IPS-11a (cell line): ENCODE measurements around the gene SLC25A19.
A peak's percentile ranks its signal among the peaks of the same experiment; 100 is the strongest.

Experiments used
- H3K4me3 ChIP-seq: one replicate; pipeline ENCODE4 v1.5.1; 2013; ENCODE audit warnings: low read depth, low read length, control low read depth

The SLC25A19 gene

DNA sequence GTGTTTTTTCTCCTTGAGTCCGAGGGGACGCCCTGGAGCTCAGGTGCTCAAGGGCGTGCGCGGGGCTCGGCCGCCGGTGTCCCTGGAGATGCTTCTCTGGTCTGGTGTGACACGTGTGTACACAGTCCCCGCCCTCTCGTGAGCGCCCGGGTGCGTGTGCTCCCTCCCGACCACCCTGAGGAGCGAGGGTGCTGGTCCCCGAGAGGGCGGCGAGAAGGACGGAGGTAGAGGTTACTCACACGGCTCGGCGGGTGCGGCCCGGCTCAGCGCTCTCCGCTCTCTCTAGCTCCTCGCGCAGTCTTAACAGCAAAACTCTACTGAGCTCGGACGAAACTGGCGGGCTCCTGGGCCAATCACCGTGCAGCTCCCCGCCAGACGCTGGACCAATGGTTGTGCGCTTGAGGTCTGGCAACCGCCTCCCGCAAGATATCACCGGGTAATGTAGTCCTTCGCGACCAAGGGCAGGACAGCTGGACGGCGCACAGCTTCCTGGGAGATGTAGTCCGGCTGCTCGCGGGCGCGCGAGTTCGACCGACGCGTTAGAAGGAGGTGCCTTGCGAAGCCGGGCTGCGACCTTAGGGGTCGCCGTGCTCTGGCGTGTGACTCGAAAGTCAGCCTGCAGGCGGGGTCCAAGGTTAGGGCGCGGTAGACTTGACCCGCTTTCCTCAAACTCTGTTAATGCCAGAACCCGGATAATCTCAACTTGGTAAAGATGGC is at the start of gene SLC25A19:
SLC25A19 (minus strand) TSS at position 319 of the 717 bp plus-strand sequence. CDS start 2,669 bp downstream, outside the sequence.
- H3K4me3 ChIP-seq: peak within 1 kb of the TSS; percentile 82

DNA sequence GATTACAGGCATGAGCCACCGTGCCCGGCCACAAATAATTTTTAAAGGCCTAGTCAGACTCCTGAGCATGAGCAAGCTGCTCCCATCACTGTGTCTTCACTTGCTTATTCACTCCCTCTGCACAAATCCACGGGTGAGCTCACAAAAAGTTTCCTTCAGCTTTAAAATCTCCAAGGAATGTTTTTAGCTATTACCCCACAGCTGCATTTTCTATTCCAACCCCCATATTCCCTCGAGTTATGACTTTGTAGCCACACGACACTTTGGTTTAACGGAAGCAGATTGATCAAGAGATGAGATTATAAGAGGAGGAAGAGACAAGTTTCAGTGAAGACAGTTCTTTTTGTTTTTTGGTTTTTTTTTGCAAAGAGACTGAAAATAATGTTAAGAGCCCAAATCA is 49.1 kb upstream of the SLC25A19 start:
- H3K4me3 ChIP-seq: no peak overlapping the region

DNA sequence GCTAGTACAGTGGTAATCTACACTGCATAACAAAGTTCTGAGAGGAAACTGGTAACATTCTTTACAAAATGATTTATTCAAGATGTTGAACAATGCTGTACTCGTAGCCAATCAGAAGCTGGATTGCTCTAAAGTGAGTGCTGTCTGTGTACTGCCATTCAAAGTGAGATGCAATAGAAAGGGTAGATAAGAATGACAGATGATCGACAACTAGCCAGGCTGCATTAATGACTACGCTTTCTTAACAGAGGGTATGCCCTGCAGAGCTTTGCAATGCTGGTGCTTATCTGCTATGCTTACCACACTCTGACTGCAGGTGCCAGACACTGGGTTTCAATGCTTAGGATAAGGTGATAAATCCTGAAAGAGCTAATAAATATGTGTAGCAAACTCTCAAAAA is 46.1 kb upstream of the SLC25A19 start:
- no peak overlapping the region for H3K4me3 ChIP-seq

DNA sequence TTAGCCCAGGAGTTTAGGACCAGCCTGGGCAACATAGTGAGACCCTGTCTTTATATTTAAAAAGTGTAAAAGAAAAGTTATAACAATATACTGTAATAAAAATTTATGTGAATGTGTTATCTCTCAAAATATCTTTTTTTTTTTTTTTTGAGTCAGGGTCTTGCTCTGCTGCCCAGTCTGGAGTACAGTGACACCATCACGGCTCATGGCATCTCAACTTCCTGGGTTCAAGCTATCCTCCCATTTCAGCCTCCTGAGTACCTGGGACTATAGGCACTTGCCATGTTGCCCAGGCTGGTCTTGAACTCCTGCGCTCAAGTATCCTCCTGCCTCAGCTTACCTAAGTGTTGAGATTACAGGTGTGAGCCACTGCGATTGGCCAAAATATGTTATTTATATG is 45.5 kb upstream of the SLC25A19 start:
- H3K4me3 ChIP-seq: no peak overlapping the region

DNA sequence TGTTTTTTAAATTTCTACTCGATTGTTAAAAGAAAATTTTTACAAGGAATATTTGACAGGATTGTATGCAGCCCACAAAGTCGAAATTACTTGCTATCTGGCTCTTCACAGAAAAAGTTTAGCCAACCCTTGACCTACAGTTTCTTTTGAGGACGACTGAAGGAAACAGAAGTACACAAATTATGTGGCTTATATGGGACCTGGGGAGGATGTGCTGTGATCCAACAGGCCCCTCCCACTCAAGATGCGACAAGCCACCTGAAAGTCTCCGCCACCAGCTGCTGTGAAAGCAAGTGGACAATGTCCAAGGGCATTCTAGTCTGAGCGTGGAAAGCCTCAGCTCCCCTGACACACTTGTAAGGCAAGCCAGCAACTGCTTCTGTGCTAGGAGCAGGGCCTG is 42.4 kb upstream of the SLC25A19 start:
- H3K4me3 ChIP-seq: no peak overlapping the region

DNA sequence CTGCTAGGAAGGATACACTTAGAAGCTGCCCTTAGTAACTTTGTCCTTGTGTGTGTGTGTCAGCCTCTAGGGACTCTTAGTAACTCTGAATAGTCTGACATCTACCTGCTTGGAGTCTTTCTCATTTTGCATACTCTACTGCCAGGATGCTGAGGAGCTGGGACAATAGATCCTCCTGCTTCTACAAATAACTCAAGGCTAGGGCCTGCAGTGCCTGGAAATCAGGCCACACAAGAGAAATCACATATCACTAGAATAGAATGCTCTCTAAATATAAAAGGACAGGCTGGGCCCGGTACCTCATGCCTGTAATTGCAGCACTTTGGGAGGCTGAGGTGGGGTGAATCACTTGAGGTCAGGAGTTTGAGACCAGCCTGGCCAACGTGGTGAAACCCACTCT is 38.5 kb upstream of the SLC25A19 start:
- H3K4me3 ChIP-seq: no peak overlapping the region

DNA sequence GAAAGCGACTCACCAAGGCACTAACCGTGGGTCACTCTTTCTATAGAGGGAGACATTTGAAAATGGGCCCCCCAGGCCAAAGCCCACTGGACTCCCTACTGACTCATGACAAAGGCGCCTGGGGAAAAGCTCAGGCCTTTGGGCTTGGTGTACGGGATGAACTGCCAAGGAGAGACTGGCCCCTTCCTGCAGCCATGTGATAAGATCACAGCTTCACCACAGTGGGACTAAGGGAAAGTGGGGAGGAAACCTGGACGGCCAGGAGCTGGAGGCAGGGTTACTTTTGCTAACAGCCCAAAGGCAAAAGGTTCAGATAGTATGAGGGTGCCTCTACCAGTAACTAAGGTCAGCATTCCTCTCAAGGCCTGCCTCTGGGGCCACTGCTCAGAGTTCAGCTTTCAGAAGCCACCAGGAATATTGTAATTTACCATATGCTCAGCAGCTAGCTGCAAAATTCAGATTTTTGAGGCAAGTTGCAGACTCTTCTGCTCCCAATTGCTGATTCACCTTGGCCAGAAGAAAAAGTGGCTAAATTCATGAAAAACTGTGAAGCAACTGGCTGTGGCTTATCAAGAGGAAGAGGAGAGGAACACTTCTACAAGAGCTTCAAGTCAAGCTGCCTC is 37.1 kb upstream of the SLC25A19 start:
- H3K4me3 ChIP-seq: no peak overlapping the region

DNA sequence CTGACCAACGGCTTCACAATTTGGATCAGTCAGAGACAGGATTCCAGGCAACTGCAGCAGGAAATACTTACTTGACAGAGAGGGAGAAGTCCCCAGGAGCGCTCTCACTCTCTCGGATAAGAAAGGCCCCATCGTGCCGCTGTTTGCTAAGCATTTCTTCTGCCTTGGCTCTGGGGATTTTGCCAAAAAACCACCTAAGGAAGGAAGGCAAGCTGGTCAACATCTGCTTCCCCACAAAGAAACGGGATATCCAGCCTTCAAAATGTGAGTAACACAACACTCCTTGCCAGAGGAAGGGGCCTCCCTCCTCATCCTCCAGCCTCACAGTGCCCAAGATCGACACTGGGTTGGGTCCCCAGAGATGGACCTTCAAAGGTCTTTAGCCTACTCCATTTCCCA is 36.6 kb upstream of the SLC25A19 start:
- H3K4me3 ChIP-seq: no peak overlapping the region

DNA sequence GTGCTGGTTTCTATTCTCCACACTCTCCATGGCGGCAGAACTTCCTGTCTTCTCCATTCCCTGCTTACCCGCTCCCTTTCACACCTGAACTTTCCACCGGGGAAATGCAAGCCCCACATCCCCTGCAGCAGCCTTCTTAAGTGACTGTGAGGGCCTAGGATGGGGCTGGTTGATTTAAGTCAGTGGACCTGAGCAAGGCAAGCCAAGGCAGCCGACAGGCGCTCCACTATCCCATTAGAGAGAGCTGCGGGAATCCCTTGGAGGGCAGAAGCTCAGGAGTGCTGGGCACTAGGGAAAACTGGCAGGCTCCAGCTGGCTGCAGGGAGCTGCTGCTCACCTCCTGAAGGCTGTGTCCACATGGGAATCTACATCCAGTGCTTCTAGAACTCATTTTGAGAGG is 36.1 kb upstream of the SLC25A19 start:
- no peak overlapping the region for H3K4me3 ChIP-seq

DNA sequence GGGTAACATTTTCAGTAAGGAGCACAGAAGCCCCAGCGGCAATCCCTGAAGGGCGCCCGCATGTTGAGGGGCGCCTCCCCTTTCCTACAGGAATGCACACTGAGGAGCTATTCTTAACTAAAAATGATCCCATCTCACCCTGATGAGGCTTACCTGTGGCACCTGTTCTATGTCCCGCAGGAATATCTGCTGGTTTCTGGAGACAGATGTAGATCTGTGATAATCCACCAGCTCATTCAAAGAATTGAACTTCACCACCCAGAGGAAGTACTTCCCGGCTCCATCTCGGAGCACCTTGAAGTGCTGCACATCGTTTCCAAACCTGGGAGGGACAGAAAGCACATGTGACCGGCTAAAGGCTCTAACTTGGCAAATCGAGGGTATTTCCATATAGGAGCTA is 32.3 kb upstream of the SLC25A19 start:
- H3K4me3 ChIP-seq: no peak overlapping the region

DNA sequence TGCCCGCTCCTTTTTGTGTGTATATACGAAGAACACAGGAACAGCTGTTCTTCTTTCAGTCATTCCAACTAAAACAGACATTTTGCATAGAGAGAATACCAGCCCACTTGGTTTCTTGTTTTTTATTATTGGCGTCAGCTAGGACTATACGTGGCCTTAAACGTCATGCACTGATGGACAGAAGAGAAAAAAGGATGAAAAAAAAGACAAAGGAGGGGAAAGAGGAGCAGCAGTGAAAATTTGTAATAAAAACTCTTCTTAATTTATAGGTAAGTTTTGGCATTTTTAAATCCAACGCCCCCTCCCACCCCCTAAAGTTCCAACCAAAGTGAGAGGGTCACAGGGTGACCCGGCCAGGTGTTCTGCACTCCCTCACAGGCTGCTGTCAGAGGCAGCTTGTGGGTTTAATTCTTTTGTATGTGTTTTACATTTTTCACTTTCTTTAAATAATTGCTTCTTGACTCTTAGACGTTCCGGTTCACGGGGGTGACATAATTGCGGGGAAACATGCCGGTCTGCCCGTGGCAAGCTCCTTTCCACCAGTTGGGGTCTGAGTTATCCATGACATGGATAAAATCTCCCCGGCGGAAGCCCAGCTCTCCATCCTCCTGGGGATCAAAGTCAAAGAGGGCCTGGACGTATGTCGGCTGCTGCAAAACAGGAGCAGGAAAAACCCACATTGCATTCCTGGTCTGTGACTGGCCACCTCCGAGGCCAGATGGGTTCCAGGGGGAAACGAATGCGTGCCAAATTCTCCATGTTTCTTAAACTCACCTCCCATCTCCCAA is 30.9 kb upstream of the SLC25A19 start:
- no peak overlapping the region for H3K4me3 ChIP-seq

DNA sequence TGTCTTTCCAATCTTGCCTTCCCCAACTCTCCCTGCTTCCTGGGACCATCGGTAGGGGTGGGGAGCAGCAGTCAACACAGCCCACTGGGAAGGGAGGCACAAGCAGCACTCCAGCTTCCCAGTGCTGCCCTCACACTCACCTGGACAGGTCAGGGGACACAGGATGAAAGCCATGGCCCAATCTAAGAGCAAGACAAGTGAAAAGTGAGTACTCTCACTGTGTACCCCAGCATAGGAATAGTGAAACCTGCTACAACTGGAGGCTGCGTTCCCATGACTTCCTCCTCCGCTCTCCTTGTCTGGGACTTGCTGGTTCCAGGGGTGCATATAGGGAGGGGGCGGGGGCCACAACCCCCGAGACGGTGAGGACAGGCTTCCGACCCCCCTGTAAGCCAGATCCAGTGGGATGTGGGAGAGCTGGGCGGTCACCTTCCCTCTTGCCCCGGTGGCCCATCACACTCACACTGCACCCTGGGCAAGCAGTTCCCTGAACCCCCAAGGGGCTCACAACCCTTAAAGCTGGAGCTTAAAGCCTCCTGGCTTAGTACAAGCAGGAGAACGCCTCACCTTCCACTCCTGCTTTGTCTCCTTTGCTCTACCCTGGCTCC is 29.5 kb upstream of the SLC25A19 start:
- H3K4me3 ChIP-seq: no peak overlapping the region

DNA sequence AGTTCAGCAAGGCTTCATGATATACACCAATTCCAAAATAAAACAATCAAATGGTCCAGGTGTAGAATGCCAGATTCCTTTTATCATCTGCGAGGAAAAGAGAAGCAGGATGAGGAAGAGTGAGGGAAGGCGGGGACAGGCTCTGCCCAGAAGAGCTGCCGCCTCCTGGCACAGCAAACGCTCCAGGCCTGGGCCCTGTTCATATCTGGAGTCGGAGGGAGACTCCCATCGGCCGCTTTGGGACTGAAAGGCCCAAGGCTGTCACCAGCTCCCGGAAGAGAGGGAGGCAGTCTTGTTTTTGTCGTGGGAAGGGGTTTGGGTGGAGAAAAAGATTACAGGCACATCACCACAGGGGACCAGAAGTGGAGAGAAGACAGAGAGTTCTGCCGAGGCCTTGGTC is 29.0 kb upstream of the SLC25A19 start:
- H3K4me3 ChIP-seq: no peak overlapping the region

DNA sequence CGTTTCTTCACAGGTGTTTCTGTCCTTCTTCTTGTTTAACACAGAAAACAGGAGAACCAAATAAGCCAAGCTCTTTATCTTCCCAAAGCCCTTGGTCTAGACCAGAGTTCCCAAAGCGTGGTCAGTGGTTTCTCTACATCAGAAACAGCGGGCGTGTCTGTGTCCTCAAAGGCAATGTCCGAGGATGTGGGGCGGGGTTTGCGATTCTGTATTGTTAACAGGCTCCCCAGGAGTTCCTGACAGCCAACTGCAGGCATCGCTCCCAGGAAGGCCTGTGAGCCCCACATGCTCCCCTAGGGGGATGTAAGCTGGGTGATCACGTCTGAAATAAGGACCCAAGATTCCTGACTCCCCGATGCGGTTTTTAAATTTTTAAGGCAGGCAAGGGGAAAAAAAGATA is 28.4 kb upstream of the SLC25A19 start:
- H3K4me3 ChIP-seq: no peak overlapping the region

DNA sequence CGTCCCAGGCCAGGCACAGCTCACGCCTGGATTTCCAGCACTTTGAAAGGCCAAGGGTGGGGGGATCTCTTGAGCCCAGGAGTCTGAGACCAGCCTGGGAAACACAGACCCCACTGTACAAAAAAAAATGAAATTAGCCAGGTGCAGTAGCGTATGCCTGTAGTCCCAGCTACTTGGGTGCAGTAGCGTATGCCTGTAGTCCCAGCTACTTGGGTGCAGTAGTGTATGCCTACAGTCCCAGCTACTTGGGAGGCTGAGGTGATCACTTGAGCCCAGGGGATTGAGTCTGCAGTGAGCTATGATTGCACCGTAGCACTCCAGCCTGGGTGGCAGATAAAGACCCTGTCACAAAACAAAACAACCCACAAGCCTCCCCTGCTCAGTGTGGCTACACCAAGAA is 27.0 kb upstream of the SLC25A19 start:
- no peak overlapping the region for H3K4me3 ChIP-seq

DNA sequence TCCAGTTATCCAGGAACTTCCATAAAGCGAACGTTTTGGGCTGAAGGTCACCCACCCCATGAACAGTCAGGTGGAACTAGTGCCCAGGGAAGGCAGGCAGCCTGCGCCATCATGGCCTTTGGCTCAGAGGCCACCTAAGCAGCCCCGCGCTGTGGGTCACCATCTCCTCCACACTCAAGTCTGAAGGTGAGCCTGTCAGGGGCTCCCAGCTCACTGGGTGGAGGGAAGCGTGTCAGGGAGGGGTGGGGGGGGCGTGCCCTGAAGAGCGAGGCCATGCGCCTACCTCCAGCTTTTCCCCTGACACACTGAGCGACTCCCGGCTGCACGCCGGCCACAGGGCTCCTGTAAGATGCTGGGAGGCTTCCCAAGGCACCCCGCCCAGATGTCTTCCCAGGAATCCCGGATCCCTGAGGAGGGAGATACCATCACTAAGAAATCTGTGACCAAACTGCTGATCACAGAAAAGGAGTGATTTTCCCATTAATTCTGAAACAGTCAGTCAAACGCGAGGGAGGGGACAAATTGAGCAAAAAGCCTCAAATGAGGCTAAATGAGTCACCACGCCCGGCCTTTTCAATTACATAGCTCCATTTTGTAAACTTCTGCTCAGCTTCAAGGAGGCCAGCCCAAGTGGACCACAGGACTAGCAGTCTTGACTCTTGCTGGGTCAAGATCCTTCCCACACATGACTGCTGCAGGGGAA is 26.5 kb upstream of the SLC25A19 start:
- no peak overlapping the region for H3K4me3 ChIP-seq

DNA sequence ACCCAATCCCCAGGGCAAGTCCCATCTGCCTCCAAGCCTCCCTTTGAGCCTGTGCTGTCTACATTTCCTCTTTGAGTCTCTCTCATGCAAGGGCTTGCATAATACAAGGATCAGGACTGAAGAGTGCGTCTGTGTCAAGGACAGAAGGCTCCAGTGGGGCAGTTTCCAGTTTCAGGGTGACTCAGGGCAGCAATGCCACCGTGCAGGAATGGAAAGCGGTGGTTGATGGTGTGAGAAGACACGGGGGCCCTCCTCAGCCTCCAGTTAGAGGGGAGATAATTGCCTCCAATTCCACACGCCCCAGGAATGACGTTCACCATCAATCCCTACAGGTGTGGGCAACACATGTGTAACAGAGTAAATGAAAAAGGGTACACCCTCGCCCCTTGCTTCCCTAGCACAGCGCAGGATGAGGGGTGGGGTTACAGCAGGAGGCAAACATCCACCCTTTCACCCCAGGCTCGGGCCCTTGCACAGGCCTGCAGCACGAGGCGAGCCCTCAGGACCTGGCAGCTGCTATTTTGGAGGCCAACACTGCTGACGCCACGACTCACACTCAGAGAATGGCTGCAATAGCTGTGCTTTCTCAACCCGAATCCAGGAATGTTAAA is 24.8 kb upstream of the SLC25A19 start:
- no peak overlapping the region for H3K4me3 ChIP-seq

DNA sequence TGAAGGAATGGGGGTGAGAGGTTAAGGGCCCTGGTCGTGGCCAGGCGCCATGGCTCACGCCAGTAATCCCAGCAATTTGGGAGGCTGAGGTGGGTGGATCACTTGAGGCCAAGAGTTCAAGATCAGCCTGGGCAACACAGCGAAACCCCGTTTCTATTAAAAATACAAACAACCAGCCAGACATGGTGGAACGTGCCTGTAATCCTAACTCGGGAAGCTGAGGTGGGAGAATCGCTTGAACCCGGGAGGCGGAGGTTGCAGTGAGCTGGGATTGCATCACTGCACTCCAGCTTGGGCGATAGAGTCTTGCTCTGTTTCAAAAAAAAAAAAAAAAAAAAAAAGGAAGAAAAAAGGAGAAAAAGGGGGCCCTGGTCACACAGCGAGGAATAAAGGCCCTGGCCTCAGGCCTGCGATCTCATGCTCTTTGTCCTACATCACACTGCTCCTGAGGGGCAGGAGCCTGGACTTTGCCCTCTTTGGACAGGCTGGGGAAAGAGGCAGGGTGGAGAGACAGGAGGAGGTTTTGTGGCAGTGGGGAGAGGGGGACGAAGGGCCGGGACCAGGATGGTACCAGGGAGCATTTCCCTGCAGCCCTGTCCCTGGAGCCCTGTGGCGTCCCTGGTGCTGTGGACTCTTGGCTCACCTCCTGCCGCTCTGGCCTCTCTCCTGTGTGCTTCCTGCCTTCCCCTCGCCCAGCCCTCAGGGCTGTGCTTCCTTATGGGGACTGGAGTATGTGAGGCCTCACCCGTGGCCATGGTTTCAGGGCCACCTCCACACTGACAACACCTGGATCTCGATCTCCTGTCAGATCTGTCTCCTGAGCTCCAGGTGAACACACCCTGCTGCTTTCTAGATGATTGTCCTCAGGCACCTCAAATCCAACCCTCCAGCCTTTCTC is 19.7 kb upstream of the SLC25A19 start:
- no peak overlapping the region for H3K4me3 ChIP-seq

DNA sequence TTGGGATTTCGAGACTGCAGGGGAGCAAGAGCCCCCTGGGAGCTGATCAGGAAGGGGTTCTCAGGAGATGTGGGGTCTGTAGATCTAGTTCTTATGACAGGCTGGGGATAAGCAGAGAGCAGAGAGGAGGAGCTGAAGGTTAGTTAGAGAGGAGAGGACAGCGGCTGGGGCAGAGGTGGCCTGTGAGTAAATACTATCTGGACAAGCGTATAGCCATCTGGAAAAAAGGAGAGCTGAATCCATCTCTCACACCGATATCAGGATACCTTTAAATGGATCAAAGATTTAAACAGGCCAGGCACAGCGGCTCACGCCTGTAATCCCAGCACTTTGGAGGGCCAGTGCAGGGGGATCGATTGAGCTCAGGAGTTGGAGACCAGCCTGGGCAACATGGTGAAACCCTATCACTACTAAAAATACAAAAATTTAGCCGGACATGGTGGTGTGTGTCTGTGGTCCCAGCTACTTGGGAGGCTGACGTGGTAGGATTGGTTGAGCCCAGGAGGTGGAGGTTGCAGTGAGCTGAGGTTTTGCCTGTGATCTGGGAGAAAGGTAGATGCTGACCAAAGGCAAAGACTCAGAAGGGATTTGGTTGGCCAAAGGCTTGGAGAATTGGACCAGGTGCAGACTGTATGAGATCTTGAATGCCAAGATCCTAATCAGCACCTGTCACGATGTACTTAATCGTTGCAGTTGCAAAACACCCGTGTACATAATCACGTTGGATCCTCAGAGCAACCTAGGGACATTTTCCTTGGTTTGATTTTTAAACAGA is 18.9 kb upstream of the SLC25A19 start:
- no peak overlapping the region for H3K4me3 ChIP-seq
